Heart left ventricle (tissue), 16 donors: ENCODE results near the gene ADNP. TPM values are rescaled to one million over a fixed set of nuclear protein-coding genes. Genes with fewer than 3 reads are reported as not detected.

ENCODE experiments used
- ATAC-seq, 4 donors: fragments of 200-7000 bp; cut with Tn5 transposase; one replicate each; pipeline ENCODE4 v1.9.1; 2020 to 2022; ENCODE audit warnings: moderate library complexity in 4 of 4, mild to moderate bottlenecking in 3 of 4, moderate number of reproducible peaks in 1 of 4
- DNase-seq, 5 donors: peaks; one replicate each; pipeline ENCODE4 v3.0.0-alpha.2; 2020
- H3K27ac ChIP-seq, 12 donors: fragments of 200-600 bp; sonication (generic) in 4 of 12; one replicate each; pipeline versions ENCODE4 v1.5.0 to v1.8.0; 2016 to 2022; ENCODE audit warnings: mild to moderate bottlenecking in 2 of 12
- H3K27me3 ChIP-seq, 9 donors: fragments of 200-600 bp; sonication (generic) in 2 of 9; one replicate each; pipeline versions ENCODE4 v1.5.1 to v1.8.0; 2016 to 2022; ENCODE audit warnings: mild to moderate bottlenecking in 3 of 9
- H3K36me3 ChIP-seq, 9 donors: fragments of 200-600 bp; sonication (generic) in 2 of 9; one replicate each; pipeline versions ENCODE4 v1.5.0 to v1.8.0; 2018 to 2022; ENCODE audit warnings: mild to moderate bottlenecking in 2 of 9
- H3K4me1 ChIP-seq, 12 donors: fragments of 200-600 bp; sonication (generic) in 4 of 12; one replicate each; pipeline versions ENCODE4 v1.5.0 to v1.8.0; 2016 to 2022; ENCODE audit warnings: mild to moderate bottlenecking in 3 of 12
- H3K4me3 ChIP-seq, 12 donors: fragments of 200-600 bp; sonication (generic) in 4 of 12; one replicate each; pipeline versions ENCODE4 v1.5.0 to v1.8.0; 2017 to 2022; ENCODE audit warnings: mild to moderate bottlenecking in 9 of 12, moderate library complexity in 4 of 12
- H3K9me3 ChIP-seq, 12 donors: fragments of 200-600 bp; sonication (generic) in 4 of 12; one replicate each; pipeline versions ENCODE4 v1.5.0 to v1.8.0; 2016 to 2022; ENCODE audit warnings: mild to moderate bottlenecking in 1 of 12
- POLR2A ChIP-seq, 2 donors: fragments of 450-650 bp; IDR thresholded peaks; one replicate each; pipeline ENCODE4 v1.6.1; 2017; ENCODE audit warnings: antibody characterized with exemption in 2 of 2, mild to moderate bottlenecking in 2 of 2, moderate library complexity in 2 of 2
- WGBS, 4 donors: extraction: QIAGEN DNeasy Blood & Tissue Kit in 2 of 4; methylation state at CpG; one replicate each; pipeline versions ENCODE4 v1.1.5 to v1.1.7; 2013 to 2018; 5-methylcytosine and 5-hydroxymethylcytosine counted together
- intact Hi-C, 10 donors: fragments of 100-400 bp; cut with DNase I; formaldehyde crosslinking; loops; one replicate each; pipeline versions ENCODE4 v1.11.1 to v1.14.2; 2022
- polyA plus RNA-seq, 2 donors: library from polyadenylated mRNA; stranded (reverse); fragments of 200-250 nt; gene quantifications; one replicate each; pipeline ENCODE4 v1.2.3, GENCODE V29; 2013
- total RNA-seq, 9 donors: library from RNA; depleted of rRNA in 2 of 9; stranded (reverse); fragments of >200 nt in 2 of 9; fragmentation: NEBNext Ultra II Directional in 3 of 9; extraction: Animal tissue kit (Norgen Biotek cat#: 25700) in 3 of 9; gene quantifications; one replicate each; pipeline versions ENCODE4 v1.1.0 to v1.2.4, GENCODE V29; 2016 to 2023
- TF ChIP-seq, protein P1 (sequence below), 12 donors: fragments of 200-600 bp; sonication (generic) in 4 of 12; IDR thresholded peaks; one replicate each; pipeline versions ENCODE4 v1.5.0 to v1.8.0; 2018 to 2022; ENCODE audit warnings: antibody characterized with exemption in 12 of 12, mild to moderate bottlenecking in 5 of 12
- donor health status: ischemic (EF 13 %, LVEDD 7.1; RV severe dilation, severe dysfunction).
- donor health status: healthy with polysubstance abuse.
- donor health status: DM: no; HTN: yes; CAD: no.
- donor health status: DM: no; HTN: no; CAD: no.
- donor health status: ischemic (EF 25% LVEDD 6.9; RV normal size, moderate dysfunction).
- donor health status: ischemic (EF 25% LVEDD 5.7; RV mildly dilated, moderate dysfunction).
- donor health status: healthy.
- donor health status: DM: yes; HTN: yes; CAD: no.
- donor health status: ischemic (EF 35%, LVEDD 5.7; RV mildly dilated, moderate dysfunction).
- donor health status: nonischemic (EF 11% LVEDD 7.7; RV severe dilation, severe dysfunction).
- donor health status: DM: yes; HTN: yes; CAD: no.
- donor health status: PGD.
- donor health status: ischemic (EF 29% LVEDD 5.4; RV normal size, mild dysfunction).
- donor health status: nonischemic (EF 23%, LVEDD 6.1; RV moderate dilation, normal function).

The ADNP gene
- total and polyA plus RNA-seq, 11 donors, result 18.1 to 50.6 (median 30.5) TPM

DNA sequence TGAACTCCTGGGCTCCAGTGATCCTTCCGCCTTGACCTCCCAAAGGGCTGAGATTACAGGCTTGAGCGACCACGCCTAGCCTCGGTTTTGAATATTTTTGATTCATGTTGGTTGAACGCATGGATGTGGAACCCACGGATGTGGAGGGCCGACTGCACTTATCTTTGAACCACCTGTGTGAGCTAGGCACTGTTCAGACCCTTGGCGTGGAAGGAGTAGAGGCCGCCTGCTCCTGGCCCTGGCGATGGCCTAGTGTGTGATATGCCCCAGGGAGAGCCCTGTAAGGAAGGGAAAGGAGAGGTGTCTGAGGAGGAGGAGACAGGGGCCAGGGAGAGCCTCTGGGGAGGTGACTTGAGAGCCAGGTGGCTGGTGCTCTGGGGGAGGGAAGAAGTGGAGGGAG, 72.1 kb downstream of the ADNP start:
- intact Hi-C loops, result no loop called here
- no peaks in the 10 kb centered on the region for H3K9me3 ChIP-seq
- TF ChIP-seq, protein P1, sequence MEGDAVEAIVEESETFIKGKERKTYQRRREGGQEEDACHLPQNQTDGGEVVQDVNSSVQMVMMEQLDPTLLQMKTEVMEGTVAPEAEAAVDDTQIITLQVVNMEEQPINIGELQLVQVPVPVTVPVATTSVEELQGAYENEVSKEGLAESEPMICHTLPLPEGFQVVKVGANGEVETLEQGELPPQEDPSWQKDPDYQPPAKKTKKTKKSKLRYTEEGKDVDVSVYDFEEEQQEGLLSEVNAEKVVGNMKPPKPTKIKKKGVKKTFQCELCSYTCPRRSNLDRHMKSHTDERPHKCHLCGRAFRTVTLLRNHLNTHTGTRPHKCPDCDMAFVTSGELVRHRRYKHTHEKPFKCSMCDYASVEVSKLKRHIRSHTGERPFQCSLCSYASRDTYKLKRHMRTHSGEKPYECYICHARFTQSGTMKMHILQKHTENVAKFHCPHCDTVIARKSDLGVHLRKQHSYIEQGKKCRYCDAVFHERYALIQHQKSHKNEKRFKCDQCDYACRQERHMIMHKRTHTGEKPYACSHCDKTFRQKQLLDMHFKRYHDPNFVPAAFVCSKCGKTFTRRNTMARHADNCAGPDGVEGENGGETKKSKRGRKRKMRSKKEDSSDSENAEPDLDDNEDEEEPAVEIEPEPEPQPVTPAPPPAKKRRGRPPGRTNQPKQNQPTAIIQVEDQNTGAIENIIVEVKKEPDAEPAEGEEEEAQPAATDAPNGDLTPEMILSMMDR (IDR thresholded peaks at IDR 0.05), result no peak
- no peak for TF ChIP-seq POLR2A (IDR thresholded peaks at IDR 0.05)
- no peaks in the 10 kb centered on the region for H3K4me1 ChIP-seq
- no peaks in the 10 kb centered on the region for H3K36me3 ChIP-seq
- no peak for ATAC-seq
- 89 to 97% (median 93%) methylated on average over 10 of the region's 10 CpGs for WGBS, 4 donors
- peak in 1 of 5 donors; percentile 17 for DNase-seq
- H3K27me3 ChIP-seq, result no peaks in the 10 kb centered on the region
- H3K4me3 ChIP-seq, result no peak overlapping the region
- no peak overlapping the region for H3K27ac ChIP-seq

DNA sequence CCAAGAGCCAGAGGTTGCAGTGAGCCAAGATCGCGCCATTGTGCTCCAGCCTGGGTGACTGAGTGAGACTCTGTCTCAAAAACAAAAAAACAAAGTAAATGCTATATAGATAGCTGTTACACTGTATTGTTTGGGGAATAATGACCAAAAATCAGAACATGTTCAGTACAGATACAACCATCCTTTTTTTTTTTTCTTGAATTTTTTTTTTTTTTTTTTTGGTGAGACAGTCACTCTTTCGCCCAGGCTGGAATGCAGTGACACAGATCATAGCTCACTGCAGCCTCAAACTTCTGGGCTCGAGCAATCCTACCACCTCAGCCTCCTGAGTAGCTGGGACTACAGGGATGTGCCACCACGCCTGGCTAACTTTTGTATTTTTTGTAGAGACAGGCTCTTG, 72.7 kb downstream of the ADNP start:
- intact Hi-C loops, result no loop called here
- Histone ChIP-seq H3K36me3 (no peaks in the 10 kb centered on the region), H3K4me3 (no peak overlapping the region), H3K27ac (no peak overlapping the region), H3K4me1 (no peaks in the 10 kb centered on the region), H3K9me3 (no peaks in the 10 kb centered on the region), H3K27me3 (no peaks in the 10 kb centered on the region)
- TF ChIP-seq, protein P1 (IDR thresholded peaks at IDR 0.05), result no peak
- no peak for TF ChIP-seq POLR2A (IDR thresholded peaks at IDR 0.05)
- DNase-seq (no peak), ATAC-seq (no peak)
- WGBS, 4 donors, result 90 to 96% (median 94%) methylated on average over 5 of the region's 5 CpGs

DNA sequence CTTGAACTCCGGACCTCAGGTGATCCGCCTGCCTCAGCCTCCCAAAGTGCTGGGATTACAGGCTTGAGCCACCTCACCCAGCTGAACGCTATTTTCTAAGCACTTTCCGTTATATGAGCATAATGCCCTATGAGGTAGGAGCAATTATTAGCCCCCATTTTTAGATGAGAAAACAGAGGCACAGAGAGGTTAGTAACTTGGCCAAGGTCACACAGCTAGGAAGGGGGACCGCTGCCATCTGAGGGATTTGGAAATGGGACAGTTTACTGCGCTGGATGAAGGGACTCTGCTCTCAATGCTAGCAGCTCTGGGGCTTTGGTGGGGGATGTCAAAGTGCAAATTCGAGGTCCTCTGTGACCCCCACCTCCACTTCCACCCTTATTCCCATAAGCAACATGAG, 73.9 kb downstream of the ADNP start:
- intact Hi-C loops, result no loop called here
- Histone ChIP-seq H3K9me3 (no peaks in the 10 kb centered on the region), H3K36me3 (no peaks in the 10 kb centered on the region), H3K27me3 (no peaks in the 10 kb centered on the region), H3K27ac (no peak overlapping the region), H3K4me1 (no peaks in the 10 kb centered on the region), H3K4me3 (no peak overlapping the region)
- TF ChIP-seq, protein P1 (IDR thresholded peaks at IDR 0.05), result no peak
- no peak for TF ChIP-seq POLR2A (IDR thresholded peaks at IDR 0.05)
- DNase-seq (no peak), ATAC-seq (no peak)
- WGBS, 4 donors, result 95 to 100% (median 96%) methylated on average over 7 of the region's 7 CpGs

DNA sequence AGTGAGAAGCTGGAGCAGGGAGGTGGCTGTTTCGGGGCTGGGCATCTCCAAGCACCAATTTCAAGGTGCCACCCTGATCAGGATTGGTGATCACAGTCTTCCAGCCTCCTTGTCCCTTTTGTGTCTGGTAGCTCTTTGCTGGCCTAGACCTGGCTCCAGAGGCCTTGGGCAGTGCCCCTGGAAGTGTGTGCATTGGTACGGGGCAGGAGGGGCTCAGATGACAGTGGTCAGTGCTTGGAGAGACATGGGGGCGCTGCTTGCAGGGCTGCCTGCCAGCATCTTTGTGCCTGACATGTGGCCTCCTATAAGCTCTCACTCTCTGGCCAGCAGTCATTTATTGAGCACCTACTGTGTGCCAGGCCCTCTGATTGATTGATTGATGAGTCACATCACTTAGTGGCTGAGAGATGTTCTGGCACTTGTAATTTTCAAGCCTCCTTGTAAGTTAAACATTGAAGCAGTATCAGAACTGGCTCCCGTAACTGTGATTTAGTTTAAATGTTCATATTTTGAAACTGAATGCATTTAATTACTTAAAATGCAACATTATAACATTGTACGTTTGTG, 74.7 kb downstream of the ADNP start:
- no peak for ATAC-seq
- intact Hi-C loops, result no loop called here

More for the DNA sequence above, 74.7 kb downstream of the ADNP start:
- Histone ChIP-seq H3K27ac (no peak overlapping the region), H3K36me3 (no peaks in the 10 kb centered on the region), H3K27me3 (no peaks in the 10 kb centered on the region), H3K9me3 (no peaks in the 10 kb centered on the region), H3K4me1 (no peaks in the 10 kb centered on the region), H3K4me3 (no peak overlapping the region)
- TF ChIP-seq, protein P1 (IDR thresholded peaks at IDR 0.05), result no peak
- TF ChIP-seq POLR2A (IDR thresholded peaks at IDR 0.05), result no peak
- WGBS, 4 donors, result 88 to 92% (median 90%) methylated on average over 5 of the region's 5 CpGs
- no peak for DNase-seq
